RWPE2 (cell line): ENCODE results near the gene STX12.
A peak's percentile ranks its signal among the peaks of the same experiment; 100 is the strongest.
"Not testable (repeated sequence)": the region's sequence is repeated elsewhere in the genome, so short reads cannot be mapped to it uniquely, and the experiment has no call there.

ENCODE experiments used
- ATAC-seq: fragments of 200-7000 bp; cut with Tn5 transposase; 3 replicates; pipeline ENCODE4 v1.9.1; 2021; ENCODE audit warnings: low read depth
- DNase-seq: peaks from one replicate; pipeline ENCODE4 v3.0.0-alpha.2; 2020; ENCODE audit warnings: low spot score
- H3K27ac ChIP-seq: fragments of 450-650 bp; 2 replicates; pipeline ENCODE4 v1.5.1; 2017; ENCODE audit warnings: mild to moderate bottlenecking; ENCODE audit not compliant: poor library complexity, severe bottlenecking
- H3K27me3 ChIP-seq: fragments of 250-450 bp; sonication (Bioruptor Pico); 2 replicates; pipeline ENCODE4 v1.5.1; 2021; ENCODE audit warnings: mild to moderate bottlenecking, moderate library complexity; ENCODE audit not compliant: insufficient read depth, poor library complexity, severe bottlenecking
- H3K36me3 ChIP-seq: fragments of 250-450 bp; sonication (Bioruptor Pico); 2 replicates; pipeline ENCODE4 v1.5.1; 2020; ENCODE audit warnings: low read depth, mild to moderate bottlenecking, moderate library complexity
- H3K4me1 ChIP-seq: fragments of 250-450 bp; sonication (Bioruptor Pico); 2 replicates; pipeline ENCODE4 v1.5.1; 2021; ENCODE audit warnings: mild to moderate bottlenecking, moderate library complexity; ENCODE audit not compliant: insufficient read depth, poor library complexity, severe bottlenecking
- H3K4me3 ChIP-seq: fragments of 250-450 bp; sonication (Bioruptor Pico); 2 replicates; pipeline ENCODE4 v1.5.1; 2021; ENCODE audit warnings: mild to moderate bottlenecking, moderate library complexity; ENCODE audit not compliant: severe bottlenecking
- H3K9me3 ChIP-seq: fragments of 250-450 bp; sonication (Bioruptor Pico); 2 replicates; pipeline ENCODE4 v1.5.1; 2021; ENCODE audit warnings: mild to moderate bottlenecking, moderate library complexity; ENCODE audit not compliant: severe bottlenecking
- TF ChIP-seq, protein P1 (sequence below): fragments of 450-650 bp; IDR thresholded peaks from one replicate; pipeline ENCODE4 v1.5.1; 2017; ENCODE audit warnings: mild to moderate bottlenecking, moderate library complexity; ENCODE audit not compliant: poor library complexity, severe bottlenecking

STX12 gene

DNA sequence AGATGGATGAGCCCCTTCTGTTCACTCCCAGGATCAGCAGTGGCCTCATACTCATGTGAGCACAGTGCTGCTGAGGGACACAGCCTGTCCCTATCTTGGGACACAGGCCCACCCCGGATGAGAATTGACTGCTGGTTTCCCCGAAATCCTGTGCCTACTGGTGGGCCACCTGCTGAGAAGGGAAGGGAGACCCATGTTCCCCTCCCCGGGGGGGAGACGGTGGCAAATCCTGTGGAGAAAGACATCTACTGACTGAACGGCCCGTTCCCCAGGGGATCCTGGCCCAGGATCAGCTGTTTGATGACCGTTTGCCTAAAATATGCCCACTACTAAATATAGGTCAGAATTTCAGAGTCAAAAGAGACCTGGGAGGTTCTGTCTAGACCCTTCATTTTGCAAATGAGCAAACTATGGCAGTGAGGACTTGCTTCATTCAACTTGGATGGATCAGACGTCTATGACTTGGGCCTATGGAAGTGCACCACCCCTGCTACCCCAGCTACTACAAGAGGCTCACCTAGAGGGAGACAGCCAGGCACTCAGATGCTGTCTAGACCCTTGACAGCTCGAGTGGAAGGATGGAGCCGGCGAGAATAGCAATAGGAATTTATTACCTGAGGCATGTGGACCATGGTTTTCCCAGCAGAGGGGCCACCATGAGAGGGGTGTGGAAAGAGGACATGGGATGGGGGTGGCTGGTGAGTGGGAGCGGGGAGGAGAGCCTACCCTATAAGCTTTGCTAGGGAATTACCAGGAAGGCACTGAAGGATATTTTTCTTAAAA lies 83.7 kb downstream of the STX12 start:
- Histone ChIP-seq H3K4me1 (no peaks in the 10 kb centered on the region), H3K27me3 (no peaks in the 10 kb centered on the region), H3K9me3 (no peaks in the 10 kb centered on the region), H3K4me3 (no peak overlapping the region), H3K36me3 (no peaks in the 10 kb centered on the region), H3K27ac (no peak overlapping the region)
- no peak for ATAC-seq
- TF ChIP-seq, protein P1, sequence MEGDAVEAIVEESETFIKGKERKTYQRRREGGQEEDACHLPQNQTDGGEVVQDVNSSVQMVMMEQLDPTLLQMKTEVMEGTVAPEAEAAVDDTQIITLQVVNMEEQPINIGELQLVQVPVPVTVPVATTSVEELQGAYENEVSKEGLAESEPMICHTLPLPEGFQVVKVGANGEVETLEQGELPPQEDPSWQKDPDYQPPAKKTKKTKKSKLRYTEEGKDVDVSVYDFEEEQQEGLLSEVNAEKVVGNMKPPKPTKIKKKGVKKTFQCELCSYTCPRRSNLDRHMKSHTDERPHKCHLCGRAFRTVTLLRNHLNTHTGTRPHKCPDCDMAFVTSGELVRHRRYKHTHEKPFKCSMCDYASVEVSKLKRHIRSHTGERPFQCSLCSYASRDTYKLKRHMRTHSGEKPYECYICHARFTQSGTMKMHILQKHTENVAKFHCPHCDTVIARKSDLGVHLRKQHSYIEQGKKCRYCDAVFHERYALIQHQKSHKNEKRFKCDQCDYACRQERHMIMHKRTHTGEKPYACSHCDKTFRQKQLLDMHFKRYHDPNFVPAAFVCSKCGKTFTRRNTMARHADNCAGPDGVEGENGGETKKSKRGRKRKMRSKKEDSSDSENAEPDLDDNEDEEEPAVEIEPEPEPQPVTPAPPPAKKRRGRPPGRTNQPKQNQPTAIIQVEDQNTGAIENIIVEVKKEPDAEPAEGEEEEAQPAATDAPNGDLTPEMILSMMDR: no peak
- no peak for DNase-seq

- H3K4me3 ChIP-seq, ATAC-seq, H3K27ac ChIP-seq, H3K36me3 ChIP-seq, H3K9me3 ChIP-seq, DNase-seq, H3K4me1 ChIP-seq, H3K27me3 ChIP-seq: not testable (repeated sequence)
These were observed 84.5 kb downstream of the STX12 start for GRCh38 chr1:27857552-27857951.

- ATAC-seq (peak; percentile 85), DNase-seq (no peak)
- no peak overlapping the region for H3K4me3 ChIP-seq
- no peaks in the 10 kb centered on the region for H3K27me3 ChIP-seq
- no peaks in the 10 kb centered on the region for H3K9me3 ChIP-seq
- TF ChIP-seq, protein P1: peak; percentile 92
- no peaks in the 10 kb centered on the region for H3K36me3 ChIP-seq
- H3K27ac ChIP-seq: no peak overlapping the region
- peaks cover 6% of the 10 kb centered on the region for H3K4me1 ChIP-seq
These were observed 85.3 kb downstream of the STX12 start for GRCh38 chr1:27858072-27858948.

DNA sequence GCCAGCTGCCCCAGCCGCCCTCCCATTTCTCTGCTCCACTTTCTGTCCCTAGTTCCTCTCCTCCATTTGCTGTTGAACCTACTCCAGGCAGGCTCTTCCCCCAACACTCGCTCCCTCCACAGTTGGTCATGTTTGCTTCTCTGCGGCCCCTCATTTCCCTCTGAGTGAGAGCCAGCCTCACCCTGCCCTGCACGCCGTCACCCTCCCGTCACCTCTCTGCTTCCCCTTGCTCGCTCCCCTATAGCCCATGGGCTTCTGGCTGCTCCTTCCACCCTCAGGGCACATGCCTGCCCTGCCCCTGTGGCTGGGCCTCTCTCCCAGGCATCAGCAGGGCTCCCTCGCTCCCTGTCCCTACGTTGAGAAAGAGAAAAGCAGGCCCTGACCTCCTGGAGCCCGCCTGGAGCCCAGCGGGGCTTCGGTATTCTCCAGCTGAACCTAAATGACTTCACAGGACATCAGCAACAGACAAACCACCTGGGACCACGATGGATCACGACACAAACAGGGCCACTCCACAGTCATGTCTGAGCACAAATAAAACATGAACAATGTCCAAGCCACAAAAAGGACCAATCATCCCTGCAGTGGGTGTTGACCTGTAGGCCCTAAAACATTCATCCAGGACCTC lies 86.0 kb downstream of the STX12 start:
- ATAC-seq: no peak
- Histone ChIP-seq H3K9me3 (no peaks in the 10 kb centered on the region), H3K27ac (no peak overlapping the region), H3K4me1 (peaks cover 14% of the 10 kb centered on the region), H3K36me3 (no peaks in the 10 kb centered on the region), H3K27me3 (no peaks in the 10 kb centered on the region), H3K4me3 (no peak overlapping the region)
- no peak for DNase-seq
- TF ChIP-seq, protein P1: no peak

DNA sequence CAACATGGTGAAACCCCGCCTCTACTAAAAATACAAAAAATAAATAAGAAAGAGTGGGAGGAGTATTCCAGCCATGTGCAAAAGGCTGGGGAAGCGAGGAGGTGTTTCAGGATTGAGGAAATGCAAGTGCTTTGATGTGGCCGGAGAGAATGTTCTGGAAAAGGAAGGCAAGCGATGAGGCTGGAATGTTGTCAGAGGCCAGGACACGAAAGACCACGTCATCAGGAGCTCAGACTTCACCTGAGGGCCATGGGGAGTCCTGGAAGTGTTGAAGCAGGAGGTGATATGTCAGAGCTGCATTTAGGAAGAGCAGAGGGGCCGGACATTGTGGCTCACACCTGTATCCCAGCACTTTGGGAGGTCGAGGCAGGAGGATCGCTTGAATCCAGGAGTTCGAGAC lies 88.4 kb downstream of the STX12 start:
- Histone ChIP-seq H3K27ac (no peak overlapping the region), H3K9me3 (no peaks in the 10 kb centered on the region), H3K4me1 (peaks cover 15% of the 10 kb centered on the region), H3K27me3 (no peaks in the 10 kb centered on the region), H3K36me3 (no peaks in the 10 kb centered on the region), H3K4me3 (no peak overlapping the region)
- ATAC-seq: no peak
- TF ChIP-seq, protein P1: no peak
- no peak for DNase-seq
